GM18907 (cell line): Measurements from ENCODE around the gene ADAM23.

Experiments used
- ATAC-seq: cut with Tn5 transposase; IDR thresholded peaks from one replicate; pipeline ENCODE4 v1.9.1; 2021; ENCODE audit warnings: mild to moderate bottlenecking, moderate library complexity; ENCODE audit not compliant: unreplicated experiment

The ADAM23 gene

DNA sequence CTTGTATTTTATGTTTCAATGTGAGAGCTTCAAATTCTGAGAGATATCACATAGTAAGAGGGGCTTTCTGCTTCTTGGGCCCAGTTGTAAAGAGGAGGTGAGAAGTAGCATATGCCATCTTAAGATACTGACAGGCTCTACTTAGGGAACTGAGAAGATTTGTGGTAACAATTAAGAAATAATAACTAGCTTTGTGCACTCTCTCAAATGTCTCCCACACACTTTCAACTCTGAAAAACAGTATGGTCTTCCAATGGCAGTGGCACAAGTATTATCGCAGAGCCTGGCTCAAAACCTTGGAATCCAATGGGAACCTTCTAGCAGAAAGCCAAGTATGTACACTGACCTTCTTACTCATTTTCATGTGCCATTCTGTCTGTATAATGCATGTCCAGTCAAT is 118.6 kb downstream of the ADAM23 start:
- no peak for ATAC-seq

DNA sequence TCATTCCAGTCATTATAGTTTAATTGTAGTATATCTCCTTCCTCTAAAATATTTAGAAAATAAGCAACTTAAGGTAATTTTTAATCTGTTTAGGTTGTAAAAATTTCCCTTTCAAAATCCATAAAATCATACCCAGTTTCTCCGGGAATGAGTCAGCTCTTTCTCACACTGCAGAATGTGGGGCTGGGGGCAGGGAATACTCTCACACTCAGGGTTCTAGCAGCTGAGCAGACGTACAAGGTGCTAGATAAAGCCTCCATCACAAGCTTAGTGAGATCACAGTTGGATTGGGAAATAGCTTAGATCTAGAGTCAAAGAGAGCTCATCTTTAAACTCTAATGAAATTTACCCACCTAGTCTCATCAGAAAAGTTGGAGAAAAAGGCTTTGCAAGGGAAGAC is 119.0 kb downstream of the ADAM23 start:
- no peak for ATAC-seq

DNA sequence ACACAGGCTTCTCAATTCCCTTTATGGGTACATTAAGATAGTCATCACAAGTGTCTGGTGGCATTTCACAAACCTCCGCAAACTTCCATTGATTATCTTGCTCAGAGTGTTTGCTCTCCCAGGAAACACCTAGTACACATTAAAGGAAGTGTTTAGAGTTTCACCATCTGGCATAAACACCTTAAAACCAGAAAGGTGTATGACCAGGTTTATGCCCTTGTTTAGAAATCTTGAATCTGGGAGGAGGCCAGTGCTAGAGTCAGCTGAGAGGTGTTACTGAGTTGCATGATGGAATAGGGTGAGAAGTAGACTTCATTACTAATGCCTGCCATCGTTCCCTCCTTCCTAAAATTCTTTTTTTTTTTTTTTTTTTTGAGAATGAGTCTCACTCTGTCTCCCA is 120.0 kb downstream of the ADAM23 start:
- ATAC-seq: no peak

DNA sequence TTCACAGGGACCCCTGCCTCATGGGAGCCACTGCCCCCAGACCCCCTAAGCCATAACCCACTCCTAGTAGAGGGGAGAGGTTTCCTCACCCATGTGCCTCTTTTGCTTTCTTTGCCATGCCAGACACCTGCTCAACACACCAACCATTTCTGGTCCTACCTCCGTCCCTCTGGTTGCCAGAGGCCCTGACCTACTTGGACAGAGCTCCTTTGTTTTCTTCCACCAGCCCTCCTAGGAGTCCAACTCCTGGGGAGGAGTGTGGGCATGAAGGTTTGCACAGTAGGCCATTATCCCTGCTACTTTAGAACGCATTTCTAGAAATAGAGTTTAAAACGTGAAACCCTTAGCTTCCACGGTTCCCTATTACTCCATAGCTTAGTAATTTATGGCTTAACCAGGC is 122.3 kb downstream of the ADAM23 start:
- no peak for ATAC-seq

DNA sequence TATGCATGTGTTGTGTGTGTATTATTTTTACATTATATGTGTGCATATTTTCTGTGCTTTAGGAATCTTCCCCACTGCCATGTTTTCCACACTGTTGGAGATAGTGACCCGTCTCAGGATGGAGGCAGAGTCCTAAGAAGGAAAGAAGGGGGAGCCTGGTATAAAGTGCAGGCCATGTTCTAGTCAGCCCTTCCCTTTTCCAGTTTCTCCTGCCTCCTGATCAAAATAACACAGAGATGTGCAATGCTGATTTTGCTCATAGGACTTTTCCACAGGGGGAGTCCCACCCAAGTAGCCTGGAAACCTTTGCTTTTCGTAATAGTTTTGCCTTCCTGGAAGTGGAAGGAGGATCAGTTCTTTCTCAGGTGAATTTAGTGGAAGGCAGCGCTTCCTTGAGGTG is 126.1 kb downstream of the ADAM23 start:
- ATAC-seq: no peak

DNA sequence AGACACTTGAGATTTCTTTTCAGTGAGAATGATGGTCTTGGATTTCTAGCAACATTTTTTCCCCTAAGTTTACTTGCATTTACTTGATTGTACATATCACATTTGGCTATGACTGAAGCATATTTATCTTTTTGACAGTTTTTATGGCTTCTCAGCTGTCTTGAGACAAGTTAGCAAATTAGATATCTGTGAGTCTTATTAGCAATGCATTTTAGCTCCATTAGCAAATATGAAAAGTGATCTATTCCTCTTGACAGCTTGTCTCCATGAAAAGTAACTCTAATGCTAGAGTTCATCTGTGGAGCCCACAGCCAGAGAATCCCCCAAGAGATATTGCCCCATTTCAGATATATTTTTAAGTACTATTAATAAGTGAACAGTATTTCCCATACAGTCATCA is 126.9 kb downstream of the ADAM23 start:
- ATAC-seq: no peak

DNA sequence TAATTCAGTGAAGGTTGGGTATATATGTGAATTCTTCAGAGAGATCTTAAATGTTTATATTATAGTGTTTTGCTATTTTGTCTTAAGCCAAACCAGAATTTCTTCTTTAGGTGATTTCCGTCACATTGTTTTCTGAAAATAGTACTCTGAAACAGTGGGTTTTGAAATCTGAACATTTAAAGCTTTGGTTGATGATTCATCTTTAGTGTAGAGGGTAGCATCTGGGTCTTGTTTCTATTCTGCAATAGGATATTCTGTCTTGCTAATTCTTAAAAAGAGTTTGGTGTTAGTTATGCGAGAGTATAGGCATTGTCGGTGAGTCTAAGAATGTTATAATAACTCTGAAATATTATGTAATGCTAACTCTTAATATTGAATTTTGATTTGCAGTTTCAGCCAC is 129.4 kb downstream of the ADAM23 start:
- ATAC-seq: no peak

DNA sequence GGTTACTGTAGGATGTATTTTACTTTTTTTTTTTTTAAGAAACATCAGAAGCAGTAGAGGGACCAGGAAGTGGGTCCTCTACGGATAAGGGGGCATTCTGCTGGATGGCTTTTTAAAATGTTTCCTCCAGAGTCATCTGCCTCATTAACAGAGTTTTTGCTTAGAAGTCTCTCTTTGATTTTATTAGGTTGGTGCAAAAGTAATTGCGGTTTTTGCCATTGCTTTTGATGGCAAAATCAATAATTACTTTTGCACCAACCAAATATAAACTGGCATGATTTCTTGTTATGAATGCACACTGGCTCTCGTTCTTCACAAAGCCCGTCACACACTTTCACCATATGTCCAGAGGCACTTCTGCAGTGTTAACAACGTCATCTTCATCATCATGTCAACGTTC is 130.5 kb downstream of the ADAM23 start:
- ATAC-seq: no peak

DNA sequence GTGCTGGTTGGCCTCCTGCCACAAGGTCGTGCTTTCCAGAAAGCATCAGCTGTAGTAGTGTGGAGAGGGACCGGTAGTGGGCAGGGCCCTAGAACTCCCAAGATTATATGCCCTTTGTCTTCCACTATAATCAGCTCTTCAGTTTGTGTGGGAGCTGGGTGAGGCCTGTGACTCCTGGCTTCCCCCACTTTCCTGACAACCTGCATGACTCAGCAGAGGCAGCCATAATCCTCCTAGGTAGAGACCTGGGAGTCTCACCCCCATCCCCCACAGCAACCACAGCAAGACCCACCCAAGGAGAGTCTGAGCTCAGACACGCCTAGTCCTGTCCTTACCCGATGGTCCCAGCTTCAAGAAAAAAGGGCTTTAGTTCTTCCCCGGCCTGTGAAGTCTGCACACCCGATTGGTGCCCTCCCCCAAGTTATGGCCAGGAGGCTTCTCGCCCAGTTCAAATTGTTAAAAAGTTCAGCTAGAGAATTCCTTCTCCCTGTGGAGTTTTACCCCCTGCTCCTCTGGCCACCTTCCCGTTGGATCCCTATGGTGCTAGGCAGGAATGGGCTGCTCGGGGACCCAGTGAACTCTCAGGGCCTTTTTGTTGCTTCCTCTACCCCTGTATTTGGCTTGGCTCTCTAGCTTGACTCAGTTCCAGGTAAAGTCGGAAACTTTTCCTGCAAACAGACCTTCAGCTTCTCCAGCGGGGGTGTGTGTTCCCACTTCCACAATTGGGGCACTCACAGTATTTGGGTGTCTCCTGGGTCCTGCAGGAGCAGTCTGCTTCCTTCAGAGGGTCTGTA is 141.2 kb downstream of the ADAM23 start:
- no peak for ATAC-seq

DNA sequence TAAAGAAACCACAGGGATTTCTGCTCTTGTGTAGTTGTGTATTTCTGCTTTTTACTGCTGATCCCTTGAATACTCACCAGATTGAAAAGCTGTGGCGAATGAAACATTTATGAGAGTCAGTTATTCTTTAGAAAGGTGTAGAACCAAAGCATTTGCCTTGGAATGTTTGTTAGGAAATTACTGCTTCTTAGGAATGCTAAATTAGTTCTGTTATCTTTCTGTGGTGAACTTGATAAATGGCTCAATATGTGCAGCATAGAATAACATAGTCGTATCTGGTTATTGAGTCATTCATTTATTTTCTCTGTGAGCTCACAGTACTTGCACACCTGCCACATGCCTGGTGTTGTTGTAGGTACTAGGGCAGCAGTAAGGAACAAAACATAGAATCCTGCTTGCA is 142.0 kb downstream of the ADAM23 start:
- no peak for ATAC-seq

DNA sequence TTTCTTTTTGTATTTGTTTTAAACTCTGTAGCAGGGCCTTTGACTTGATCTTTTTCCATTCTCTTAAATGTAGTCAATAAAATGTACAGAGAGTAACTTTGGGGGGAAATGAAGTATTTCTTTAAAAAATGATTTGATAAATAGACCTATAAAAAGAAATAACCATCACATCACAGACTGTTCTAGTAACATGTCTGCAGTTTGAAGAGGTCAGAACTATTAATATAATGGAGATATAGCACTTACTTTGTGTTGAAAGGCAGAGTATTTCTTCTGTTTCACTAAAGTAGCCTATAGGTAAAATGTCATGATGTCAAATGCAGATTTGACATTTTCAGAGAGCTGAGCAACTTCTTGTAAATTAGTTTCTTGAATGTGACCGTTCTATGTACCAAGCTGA is 143.3 kb downstream of the ADAM23 start:
- ATAC-seq: no peak

DNA sequence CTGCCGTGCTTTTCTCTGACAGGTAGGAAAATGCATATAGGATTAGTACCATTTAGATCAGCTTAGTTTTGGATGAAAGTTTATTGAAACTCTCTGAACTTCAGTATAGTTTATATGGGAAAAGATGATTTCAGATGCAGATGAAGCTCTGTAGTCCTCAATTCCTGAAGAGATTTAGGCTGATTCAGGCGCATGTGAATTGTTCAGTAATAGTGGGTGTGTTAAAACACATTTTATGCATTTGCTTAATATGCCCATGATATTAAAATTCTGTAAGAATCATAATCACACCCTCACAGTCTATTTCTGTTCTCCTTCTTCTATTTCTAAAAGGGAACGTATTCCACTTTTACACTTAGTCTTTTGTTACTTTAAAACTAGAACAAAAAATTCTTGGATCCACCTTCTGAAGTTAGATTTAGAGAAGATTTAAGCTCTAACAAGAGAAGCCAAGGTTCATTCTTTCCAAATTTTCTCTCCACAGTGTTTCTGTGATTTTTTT is 154.4 kb downstream of the ADAM23 start:
- ATAC-seq: no peak

DNA sequence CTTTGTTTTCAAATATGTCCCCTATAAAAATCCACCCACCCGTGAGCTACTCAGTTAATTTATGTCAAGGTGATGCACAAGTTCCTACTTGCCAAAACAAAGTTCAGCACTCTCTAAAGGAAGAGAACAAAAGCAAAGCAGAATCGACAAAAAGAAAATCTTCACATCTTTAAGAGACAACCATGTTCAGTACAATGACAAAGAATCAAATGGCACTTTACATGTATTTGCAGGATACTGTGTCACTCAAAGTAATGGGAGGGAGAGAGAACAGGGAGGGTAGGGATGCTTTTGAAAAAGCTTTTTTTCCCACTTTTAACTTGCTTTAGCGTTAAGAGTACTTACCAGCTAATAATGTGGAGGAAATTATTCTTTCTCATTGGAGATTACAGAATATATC is 159.9 kb downstream of the ADAM23 start:
- ATAC-seq: no peak

DNA sequence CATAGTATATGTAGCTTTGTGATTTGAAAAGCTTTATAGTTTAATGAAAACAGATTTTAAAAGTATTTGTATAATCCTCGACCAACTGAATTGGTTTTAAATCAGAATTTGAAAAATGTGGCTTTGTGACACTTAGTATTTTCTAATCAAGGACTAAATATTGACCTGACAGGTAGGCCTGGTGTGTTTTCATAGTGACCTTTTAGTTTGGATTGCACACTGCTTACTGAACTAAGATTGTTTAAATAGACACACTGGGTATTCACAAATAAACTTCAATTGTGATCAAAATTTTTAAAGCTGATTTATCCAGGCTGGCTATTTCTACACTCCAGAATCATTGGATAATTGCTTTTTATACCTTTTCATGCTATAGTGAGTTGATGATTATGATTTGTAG is 167.1 kb downstream of the ADAM23 start:
- ATAC-seq: no peak

DNA sequence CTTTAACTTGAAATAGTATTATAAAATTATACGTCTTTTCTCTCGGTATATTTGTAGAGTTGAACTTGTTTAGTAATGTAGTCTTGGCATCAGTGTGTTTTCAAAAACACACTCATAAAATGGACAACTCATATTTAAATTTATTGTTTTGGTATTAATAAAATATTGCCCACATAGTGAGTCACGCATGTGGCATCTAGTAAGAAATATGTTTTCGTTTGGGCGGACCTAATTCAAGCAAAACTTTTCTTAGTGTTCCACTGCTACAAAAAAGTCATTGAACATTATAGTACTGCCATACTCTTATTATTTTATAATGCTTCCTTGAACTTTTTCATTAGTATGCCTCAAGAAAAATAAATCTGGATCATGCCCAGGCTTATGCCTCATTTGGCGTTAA is 167.9 kb downstream of the ADAM23 start:
- no peak for ATAC-seq

DNA sequence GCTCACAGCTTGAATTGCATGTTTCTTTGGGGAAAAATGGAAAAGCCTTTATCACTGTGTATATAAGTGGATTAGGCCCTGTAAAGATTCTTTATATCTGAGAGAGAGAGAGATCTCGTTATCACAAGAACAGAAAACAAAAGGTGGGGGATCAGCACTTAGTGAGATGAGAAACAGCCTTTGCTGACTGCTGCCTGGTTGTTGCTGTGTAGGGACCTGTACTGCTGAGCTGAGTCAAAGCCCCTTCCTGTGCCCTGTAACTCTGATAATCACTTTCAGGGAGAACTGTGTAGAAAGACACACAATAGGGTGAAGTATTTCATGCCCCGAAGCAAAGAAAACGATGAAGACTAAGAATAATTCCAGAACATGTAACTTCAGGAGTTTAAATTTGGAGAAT is 168.4 kb downstream of the ADAM23 start:
- no peak for ATAC-seq

DNA sequence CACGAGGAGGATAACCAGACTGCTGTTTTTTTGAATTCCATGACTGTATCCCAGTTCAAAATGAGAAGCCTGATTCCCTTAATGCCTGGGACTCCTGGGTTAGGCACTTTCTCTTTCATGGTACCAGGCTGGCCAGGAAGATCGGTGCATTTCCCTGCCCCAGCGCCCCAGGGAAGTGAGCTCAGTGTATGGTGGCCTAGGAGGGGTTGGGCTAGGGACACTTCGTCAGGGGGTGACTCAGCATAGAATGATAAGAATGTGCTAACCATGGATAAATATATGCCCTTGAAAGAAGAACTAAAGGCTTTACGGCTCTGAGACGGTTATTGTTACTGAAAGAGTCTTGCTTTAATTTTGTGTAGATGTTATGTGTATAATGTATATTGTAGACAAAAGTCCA is 171.5 kb downstream of the ADAM23 start:
- ATAC-seq: no peak

DNA sequence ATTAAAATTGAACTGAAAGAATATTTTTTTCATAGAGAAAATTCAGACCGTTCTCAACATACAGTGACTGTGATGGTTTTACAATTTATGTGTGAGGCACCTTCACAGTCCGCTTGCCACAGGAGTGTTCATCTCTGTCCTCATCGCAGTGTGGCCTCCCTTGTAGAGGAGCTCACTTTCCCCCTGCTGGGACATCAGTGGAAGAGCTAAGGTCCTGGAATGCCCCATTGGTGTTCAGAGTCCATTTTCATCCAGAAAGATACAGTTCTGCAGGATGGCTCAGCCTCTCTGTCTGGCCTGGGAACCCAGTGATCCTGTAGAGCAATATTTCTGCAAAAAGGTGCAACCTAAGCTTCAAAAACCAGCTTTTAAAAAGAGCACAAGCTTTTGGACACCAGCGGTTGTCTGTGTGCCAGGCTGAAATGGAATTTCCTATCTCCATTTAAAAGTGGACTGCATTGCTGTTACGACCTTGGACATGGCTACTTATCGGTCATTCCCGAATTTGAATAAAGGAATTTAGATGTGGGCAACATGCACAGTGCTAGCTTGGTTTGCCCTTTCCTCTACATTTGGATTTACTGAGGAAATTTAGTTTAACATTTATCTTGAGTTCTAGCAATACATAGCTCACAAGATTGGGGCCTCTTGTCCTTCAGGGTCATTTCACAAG is 172.2 kb downstream of the ADAM23 start:
- ATAC-seq: no peak

DNA sequence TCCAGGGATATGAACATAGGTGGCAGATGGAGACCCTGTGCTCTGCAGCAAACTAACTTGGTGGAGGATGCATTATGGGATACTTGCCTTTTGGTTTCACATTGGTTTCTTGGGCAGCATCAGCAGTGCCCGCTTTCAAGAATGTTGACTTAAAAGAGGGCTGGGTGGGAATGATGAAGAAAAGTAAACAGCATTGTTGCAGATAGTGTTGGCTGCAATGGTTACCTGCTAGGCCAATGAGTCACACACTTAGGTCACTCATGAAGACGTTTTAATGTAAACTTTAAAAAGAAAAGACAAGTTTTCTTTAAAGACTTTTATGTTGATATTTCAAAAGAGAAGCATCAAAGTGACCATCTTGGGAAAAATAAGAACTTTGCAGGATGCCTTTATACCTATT is 172.8 kb downstream of the ADAM23 start:
- no peak for ATAC-seq

DNA sequence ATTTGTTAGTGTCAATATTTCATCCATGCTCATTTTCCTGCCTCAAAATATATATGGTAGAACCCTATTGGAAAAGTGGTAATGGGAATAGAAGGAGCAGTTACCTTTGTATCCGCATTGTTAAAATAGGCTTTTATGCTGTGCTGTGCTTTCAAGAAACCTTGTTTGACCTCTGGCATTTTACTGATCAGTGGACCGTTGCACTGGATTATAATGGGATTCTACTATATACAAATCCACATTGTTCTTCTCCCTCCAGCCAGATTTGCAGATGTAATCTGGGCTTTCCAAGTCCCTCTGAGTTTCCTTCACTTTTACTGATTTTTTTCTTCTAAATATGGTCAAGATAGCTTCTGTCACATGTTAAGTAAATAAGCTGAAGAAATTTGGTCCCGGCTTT is 175.7 kb downstream of the ADAM23 start:
- no peak for ATAC-seq

DNA sequence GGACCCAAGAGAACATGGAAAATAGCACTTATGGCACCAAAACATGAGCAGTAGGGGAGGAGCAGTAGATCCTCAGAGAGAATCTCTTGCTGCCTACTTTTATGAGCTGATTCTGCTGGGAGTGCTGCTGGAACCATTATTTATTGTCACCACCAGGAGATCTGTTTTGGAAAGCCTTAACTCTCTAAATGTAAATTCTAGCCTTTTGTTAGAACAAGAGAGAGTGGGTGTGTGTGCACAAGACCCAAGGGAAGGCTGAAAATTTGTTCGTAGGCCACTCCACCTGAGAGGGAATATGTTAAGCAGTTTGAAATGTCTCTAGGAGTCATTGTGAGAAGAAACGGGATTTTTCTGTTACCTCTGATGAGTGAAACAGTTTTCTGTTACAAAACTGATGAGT is 182.8 kb downstream of the ADAM23 start:
- no peak for ATAC-seq

DNA sequence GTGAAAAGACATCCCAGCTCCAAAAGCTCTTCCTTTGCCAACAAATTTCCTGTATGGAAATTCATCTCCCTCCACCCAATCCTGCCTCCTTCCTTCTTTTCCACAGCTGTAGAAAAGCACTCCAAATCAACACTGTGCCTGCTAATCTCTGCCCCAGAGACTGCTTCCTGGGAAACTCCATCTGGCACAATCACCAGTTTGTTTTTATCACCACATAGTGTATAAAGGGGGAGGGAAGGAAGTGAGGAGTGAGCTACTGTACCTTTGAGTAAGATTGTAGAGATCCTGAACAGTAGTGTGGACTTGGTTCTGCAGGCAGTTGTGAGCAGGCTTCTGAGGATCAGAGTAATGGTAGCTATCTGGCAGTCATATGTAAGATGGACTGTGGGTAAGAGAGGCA is 184.3 kb downstream of the ADAM23 start:
- ATAC-seq: no peak

DNA sequence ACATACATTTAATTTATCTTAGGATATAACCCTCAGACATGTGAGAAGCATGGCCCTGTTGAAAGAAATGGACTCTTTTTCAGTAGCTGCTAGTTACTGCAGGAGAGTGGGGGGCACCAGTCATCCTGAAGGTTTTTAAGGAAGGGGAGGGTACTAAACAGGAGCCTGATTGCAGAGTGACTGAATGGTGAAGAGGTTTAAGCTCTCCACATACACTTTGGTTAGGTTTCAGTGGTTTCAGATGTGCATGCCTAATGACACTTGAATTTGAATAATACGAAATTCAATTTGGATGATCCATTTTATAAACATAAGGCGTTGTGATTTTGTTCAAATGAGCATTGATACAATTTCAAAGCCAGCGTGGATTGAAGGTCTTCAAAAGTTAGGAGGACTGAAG is 188.0 kb downstream of the ADAM23 start:
- ATAC-seq: no peak
